Activated CD8-positive, alpha-beta memory T cell treated with anti-CD3 and anti-CD28 coated beads, Interleukin-2, amount 10 ng/mL, durations not matched to agents 7 days and 5 days (primary cell): ENCODE results near the gene SPX. TPM values are rescaled to one million over a fixed set of nuclear protein-coding genes. Genes with fewer than 3 reads are reported as not detected.

Experiments used
- ATAC-seq: fragments of 150-1000 bp; cut with Tn5 transposase; one replicate; pipeline ENCODE4 v1.10.0; 2021; ENCODE audit warnings: moderate library complexity
- CTCF ChIA-PET: fragments of 350-600 bp; sonication (Branson Sonifier 250); formaldehyde crosslinking; loops from one replicate; lab custom pipeline; 2021; ENCODE audit warnings: antibody characterized with exemption; lab: Charles Lee
- DNase-seq: peaks from one replicate; pipeline ENCODE4 v3.0.0-alpha.2; 2020
- H3K27ac Mint-ChIP-seq: one replicate; pipeline ENCODE4 v1.8.0; 2021; ENCODE audit warnings: mild to moderate bottlenecking, mixed read lengths
- H3K27me3 Mint-ChIP-seq: one replicate; pipeline ENCODE4 v1.8.0; 2021; ENCODE audit warnings: mixed read lengths
- H3K36me3 Mint-ChIP-seq: one replicate; pipeline ENCODE4 v1.8.0; 2021; ENCODE audit warnings: mild to moderate bottlenecking, mixed read lengths
- H3K4me1 Mint-ChIP-seq: one replicate; pipeline ENCODE4 v1.8.0; 2021; ENCODE audit warnings: mixed read lengths
- H3K4me3 Mint-ChIP-seq: one replicate; pipeline ENCODE4 v1.8.0; 2021; ENCODE audit warnings: mild to moderate bottlenecking, moderate library complexity, mixed read lengths
- H3K9me3 Mint-ChIP-seq: one replicate; pipeline ENCODE4 v1.8.0; 2022; ENCODE audit warnings: low read depth, mixed read lengths
- total RNA-seq, 2 experiments: library from RNA; stranded (reverse); gene quantifications; one replicate each; pipeline ENCODE4 v1.2.3, GENCODE V29; 2021

Gene SPX, protein sequence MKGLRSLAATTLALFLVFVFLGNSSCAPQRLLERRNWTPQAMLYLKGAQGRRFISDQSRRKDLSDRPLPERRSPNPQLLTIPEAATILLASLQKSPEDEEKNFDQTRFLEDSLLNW
- under 1 TPM; 0.40 to 0.64 TPM for total RNA-seq

DNA sequence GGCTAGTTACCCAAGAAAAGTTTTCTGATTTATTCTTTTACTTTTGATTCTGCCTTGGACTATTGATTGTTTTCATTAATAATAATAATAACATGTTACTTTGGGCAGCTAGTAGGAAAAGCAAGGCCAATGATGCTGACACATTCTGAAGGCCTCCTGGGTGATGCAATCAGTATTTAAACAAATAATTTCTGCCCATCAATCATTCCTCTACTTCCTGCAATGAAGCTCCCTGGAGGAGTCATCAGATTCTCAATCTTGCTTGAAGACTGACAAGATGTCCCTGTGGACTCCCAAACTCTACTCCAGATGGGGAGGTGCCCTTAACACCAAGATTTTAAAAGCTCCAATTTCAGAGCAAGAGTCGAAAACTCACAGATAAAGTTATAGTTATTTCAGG, at the start of gene SPX:
Gene SPX (plus strand): TSS at position 244 of the 400 bp plus-strand sequence. CDS start 177 bp downstream, outside the sequence.
- DNase-seq: no peak
- peaks cover 39% of the 10 kb centered on the region for H3K27me3 Mint-ChIP-seq
- ATAC-seq: no peak
- peaks cover 9% of the 10 kb centered on the region for H3K9me3 Mint-ChIP-seq
- H3K36me3 Mint-ChIP-seq: peaks cover 3% of the 10 kb centered on the region
- H3K4me1 Mint-ChIP-seq: peaks cover 8% of the 10 kb centered on the region
- peak within 1 kb of the TSS; percentile 62 for H3K4me3 Mint-ChIP-seq
- H3K27ac Mint-ChIP-seq: no peak within 1 kb of the TSS
- CTCF ChIA-PET: interaction anchor here (1.2 to 2.0 kb wide), 3 partner anchors 10 to 154 kb away, joined by 3 to 5 read pairs (median 4); no protein-coding TSS in a partner anchor

DNA sequence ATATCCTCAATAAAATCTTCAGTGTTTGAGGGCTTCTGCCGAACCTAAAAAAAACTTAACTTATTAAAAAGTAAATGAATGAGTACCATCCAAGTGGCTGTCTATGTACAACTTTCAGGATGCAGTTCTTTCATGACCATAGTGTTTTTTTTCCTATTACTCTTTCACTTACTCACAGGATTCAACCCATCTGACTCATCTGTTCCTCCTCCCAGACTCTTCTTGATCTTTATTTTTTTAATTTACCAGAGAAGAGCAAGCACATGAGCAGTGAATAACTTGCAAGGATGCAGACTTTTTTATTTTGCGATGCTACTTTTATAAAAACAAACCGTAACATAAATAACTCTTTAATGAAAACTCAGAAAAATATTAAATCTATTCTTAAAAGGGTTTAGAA, 49.1 kb upstream of the SPX start:
- H3K9me3 Mint-ChIP-seq: no peaks in the 10 kb centered on the region
- ATAC-seq (peak; percentile 30), DNase-seq (no peak)
- peaks cover 32% of the 10 kb centered on the region for H3K36me3 Mint-ChIP-seq
- CTCF ChIA-PET: no interaction called here
- no peaks in the 10 kb centered on the region for H3K27me3 Mint-ChIP-seq
- H3K4me3 Mint-ChIP-seq: no peak overlapping the region
- peaks cover 4% of the 10 kb centered on the region for H3K4me1 Mint-ChIP-seq
- no peak overlapping the region for H3K27ac Mint-ChIP-seq

DNA sequence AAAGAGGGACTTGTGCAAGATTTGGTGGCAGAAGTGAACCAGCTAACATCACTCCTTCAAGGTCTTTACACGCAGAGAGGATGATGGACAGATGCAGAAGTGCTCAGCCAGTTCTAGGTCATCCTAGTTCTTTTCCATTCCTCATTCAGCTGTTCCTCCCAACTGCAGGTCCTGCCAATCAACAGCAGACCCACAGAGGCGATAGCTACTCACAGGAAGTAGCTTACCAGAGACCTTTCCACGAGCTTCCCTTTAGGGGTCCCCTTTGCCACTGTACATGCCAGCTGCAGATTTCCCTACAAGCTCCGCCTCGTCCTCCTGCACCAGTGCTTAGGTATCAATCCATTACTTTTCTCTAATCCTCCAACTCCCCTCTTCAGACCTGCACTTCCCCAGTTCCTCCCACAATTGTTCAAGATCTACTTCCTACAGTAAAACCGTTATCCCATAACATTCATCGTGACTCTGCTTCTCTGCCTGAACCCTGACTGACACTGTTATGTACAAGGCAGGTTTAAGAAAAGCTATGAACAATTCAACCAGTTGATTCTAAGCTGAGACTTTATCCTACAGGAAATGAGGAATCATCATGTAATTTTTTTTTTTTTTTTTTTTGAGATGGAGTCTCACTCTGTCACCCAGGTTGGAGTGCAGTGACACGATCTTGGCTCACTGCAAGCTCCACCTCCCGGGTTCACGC, 47.2 kb upstream of the SPX start:
- H3K4me1 Mint-ChIP-seq: peaks cover 1% of the 10 kb centered on the region
- H3K9me3 Mint-ChIP-seq: no peaks in the 10 kb centered on the region
- H3K4me3 Mint-ChIP-seq: no peak overlapping the region
- ATAC-seq (no peak), DNase-seq (no peak)
- no peaks in the 10 kb centered on the region for H3K27me3 Mint-ChIP-seq
- no peak overlapping the region for H3K27ac Mint-ChIP-seq
- CTCF ChIA-PET: no interaction called here
- peaks cover 19% of the 10 kb centered on the region for H3K36me3 Mint-ChIP-seq

DNA sequence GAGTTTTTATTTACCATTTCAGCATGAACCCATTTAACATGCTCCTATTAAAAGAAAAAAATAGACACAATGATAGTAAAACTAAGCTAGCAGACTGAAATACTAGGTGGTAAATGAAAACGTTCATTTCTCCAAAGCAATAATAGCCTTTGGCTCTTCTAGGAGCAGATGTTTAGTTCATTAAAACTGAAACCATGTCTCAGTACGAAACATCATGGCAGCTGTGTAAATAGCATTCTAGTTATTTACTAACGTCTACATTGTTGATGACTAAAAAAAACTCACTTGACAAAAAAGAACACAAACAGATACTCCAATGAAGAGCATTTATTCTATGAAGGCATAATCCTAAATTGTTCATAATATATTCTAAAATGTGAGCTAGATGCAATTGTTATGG, 42.6 kb upstream of the SPX start:
- H3K4me3 Mint-ChIP-seq: no peak overlapping the region
- H3K4me1 Mint-ChIP-seq: peaks cover 1% of the 10 kb centered on the region
- H3K27ac Mint-ChIP-seq: no peak overlapping the region
- peaks cover 18% of the 10 kb centered on the region for H3K36me3 Mint-ChIP-seq
- H3K27me3 Mint-ChIP-seq: no peaks in the 10 kb centered on the region
- H3K9me3 Mint-ChIP-seq: no peaks in the 10 kb centered on the region
- ATAC-seq (no peak), DNase-seq (no peak)
- CTCF ChIA-PET: interaction anchor here (0.8 kb wide), 1 partner anchor 16 kb away, joined by 3 read pairs; no protein-coding TSS in a partner anchor

DNA sequence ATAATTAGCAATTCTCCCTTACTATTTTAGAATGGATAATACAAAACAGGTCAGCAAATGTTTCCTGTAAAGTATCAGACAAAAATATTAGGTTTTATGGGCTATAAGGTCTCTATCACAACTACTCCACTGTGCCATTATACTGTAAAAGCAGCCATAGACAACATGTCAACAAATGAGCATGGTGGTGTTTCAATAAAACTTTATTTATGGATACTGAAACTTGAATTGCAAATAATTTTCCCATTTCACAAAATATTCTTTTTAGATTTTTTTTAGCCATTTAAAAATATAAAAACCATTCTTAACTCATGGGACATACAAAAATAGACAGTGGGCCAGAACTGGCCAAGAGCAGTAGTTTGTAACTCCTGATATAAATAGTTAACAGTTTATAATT, 40.1 kb upstream of the SPX start:
- ATAC-seq: no peak
- CTCF ChIA-PET: no interaction called here
- Mint-ChIP-seq H3K9me3 (no peaks in the 10 kb centered on the region), H3K4me3 (no peak overlapping the region), H3K27me3 (no peaks in the 10 kb centered on the region), H3K36me3 (peaks cover 35% of the 10 kb centered on the region), H3K27ac (no peak overlapping the region), H3K4me1 (peaks cover 1% of the 10 kb centered on the region)
- no peak for DNase-seq

DNA sequence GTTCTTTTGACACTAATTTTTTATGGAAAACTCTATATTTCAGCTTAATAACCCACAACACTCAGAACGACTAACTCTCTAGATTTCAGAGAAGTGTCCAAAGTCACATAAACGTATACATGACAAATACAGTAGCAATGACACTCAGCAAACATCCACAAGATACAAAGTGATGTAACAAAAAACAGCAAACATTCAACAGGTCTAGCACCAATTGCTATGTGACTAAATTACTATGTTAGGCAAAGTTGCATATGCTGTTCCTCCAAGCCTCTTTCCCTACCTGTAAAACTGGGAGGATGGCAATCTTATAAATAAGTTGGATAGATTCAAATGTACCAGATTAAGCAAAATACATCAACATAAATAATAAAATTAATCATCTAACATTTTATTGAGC, 26.3 kb upstream of the SPX start:
- Mint-ChIP-seq H3K36me3 (peaks cover 43% of the 10 kb centered on the region), H3K27me3 (no peaks in the 10 kb centered on the region), H3K27ac (no peak overlapping the region), H3K9me3 (no peaks in the 10 kb centered on the region), H3K4me3 (no peak overlapping the region), H3K4me1 (peaks cover 41% of the 10 kb centered on the region)
- DNase-seq (no peak), ATAC-seq (no peak)
- CTCF ChIA-PET: interaction anchor here (1.3 kb wide), 1 partner anchor 16 kb away, joined by 3 read pairs; no protein-coding TSS in a partner anchor

DNA sequence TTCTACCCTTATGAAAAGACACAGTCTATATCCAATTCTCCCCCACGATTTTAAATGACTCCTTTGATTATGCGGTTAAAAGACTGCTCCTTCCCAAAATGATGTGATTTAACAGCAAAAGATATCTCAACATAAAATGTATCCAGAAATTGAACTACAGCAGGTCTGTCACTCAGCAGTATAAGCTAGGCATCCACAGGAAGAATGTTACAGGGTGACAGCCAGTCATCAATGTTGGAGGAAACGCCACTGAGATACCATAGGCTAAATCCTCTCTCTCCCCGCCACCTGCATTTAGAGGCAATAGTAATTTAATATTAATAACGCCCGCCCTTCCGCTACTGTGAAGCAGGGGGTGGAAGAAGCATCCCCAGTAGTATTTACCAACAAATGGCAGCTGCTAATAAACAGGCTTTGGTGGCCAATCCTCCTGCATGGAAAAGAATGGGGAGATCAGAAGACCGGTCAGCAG, 25.3 kb upstream of the SPX start:
- Mint-ChIP-seq H3K4me1 (peaks cover 47% of the 10 kb centered on the region), H3K4me3 (no peak overlapping the region), H3K36me3 (peaks cover 35% of the 10 kb centered on the region), H3K27ac (no peak overlapping the region), H3K27me3 (no peaks in the 10 kb centered on the region), H3K9me3 (no peaks in the 10 kb centered on the region)
- DNase-seq: no peak
- peak; percentile 2 for ATAC-seq
- CTCF ChIA-PET: interaction anchor here (1.2 to 1.5 kb wide), 5 partner anchors 8 to 179 kb away, joined by 3 to 8 read pairs (median 4); partner anchors contain the start of gene LDHB

DNA sequence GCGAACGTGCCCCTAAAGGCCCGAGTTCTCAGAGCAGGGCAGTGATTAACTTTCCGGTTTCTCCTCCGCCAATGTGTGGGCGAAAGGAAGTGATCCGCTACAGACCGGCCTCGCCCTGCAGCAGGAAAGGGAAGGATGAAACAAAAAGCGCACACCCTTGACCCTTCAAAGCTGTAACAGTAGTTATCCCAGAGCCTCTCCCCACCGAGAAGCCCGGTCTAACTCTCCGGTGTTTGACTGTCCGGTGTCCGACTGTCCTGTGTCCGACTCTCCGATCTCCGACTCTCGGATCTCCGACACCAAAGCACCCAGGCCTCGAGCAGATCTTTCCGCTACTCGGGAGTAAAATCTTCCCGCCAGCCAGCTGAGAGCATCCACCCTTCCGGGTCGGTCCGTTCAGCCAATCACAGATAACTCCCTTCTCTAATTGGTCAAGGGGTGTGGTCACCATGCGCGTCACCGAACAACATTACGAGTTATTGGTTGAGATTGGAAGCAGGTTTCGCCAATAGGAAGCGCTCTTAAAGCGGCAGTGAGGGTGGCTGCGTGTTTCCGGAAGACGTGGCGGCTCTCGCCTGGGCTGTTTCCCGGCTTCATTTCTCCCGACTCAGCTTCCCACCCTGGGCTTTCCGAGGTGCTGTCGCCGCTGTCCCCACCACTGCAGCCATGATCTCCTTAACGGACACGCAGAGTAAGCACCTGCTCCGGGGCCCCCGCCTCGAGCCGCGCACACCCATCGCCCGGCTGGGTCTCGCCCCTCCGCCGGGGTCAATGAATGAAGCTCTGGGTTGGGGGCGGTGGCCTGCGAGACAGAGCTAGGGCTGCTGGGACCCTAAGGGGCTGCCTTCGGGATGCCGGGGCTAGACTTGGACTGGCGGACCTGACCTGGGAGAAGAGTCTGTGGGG, 24.6 kb upstream of the SPX start, which contains the start of the genes GOLT1B and RECQL:
Gene GOLT1B (plus strand): TSS at position 532 of the 906 bp plus-strand sequence. CDS start 135 bp downstream, at position 667.
Gene RECQL (minus strand): TSS at position 378 of the 906 bp plus-strand sequence. CDS start 2,065 bp downstream, outside the sequence.
- Mint-ChIP-seq H3K36me3 (peaks cover 32% of the 10 kb centered on the region), H3K27ac (no peak within 1 kb of the TSS), H3K4me3 (no peak within 1 kb of the TSS), H3K27me3 (no peaks in the 10 kb centered on the region), H3K4me1 (peaks cover 48% of the 10 kb centered on the region), H3K9me3 (no peaks in the 10 kb centered on the region)
- CTCF ChIA-PET: interaction anchor here (0.6 to 1.5 kb wide), 7 partner anchors 9 to 179 kb away, joined by 3 to 8 read pairs (median 4); partner anchors contain the start of genes LDHB and PYROXD1
- peak; percentile 93 for ATAC-seq
- peak; percentile 96 for DNase-seq

DNA sequence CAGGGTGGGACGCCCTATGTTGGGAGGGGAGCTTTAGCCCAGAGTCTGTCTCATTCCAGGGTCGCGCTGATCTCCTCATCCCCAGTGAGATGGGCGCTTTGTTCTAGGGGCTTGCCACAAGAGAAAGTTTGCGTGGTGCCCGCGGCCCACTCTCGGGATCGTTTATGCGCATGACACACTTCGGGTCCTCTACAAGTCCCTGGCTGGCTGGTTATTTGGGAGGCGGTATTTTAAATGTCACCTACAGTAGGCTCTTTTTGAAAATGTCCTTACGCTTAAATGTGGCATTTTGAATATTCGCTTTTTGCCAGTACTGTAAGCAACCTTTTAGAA, 24.0 kb upstream of the SPX start:
- Mint-ChIP-seq H3K27ac (no peak overlapping the region), H3K27me3 (no peaks in the 10 kb centered on the region), H3K4me3 (no peak overlapping the region), H3K9me3 (no peaks in the 10 kb centered on the region), H3K36me3 (peaks cover 27% of the 10 kb centered on the region), H3K4me1 (peaks cover 48% of the 10 kb centered on the region)
- DNase-seq (peak; percentile 58), ATAC-seq (peak; percentile 4)
- CTCF ChIA-PET: interaction anchor here (0.7 to 1.4 kb wide), 3 partner anchors 9 to 178 kb away, joined by 3 to 8 read pairs (median 4); partner anchors contain the start of gene LDHB

DNA sequence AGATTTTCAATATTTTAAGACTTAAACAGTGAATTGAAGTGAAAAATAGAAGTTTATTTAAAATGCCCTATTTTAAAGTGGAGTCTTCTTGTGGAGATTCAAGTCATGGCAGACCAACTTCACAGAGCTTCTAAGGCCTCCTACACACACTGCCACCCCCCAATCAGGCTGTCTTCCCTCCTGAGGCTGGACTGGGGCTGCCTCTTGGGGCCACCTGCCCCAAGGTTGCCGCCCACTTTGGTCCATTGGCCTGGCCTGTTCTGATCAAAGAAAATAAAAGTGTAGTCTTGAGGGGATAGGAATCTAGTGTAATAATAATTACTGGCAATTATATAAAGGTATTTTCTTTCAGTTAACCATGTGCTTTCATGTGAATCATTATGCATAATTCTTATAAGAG, 23.2 kb upstream of the SPX start:
- CTCF ChIA-PET: no interaction called here
- ATAC-seq (no peak), DNase-seq (no peak)
- H3K36me3 Mint-ChIP-seq: peaks cover 24% of the 10 kb centered on the region
- no peak overlapping the region for H3K4me3 Mint-ChIP-seq
- no peak overlapping the region for H3K27ac Mint-ChIP-seq
- H3K9me3 Mint-ChIP-seq: no peaks in the 10 kb centered on the region
- H3K4me1 Mint-ChIP-seq: peaks cover 43% of the 10 kb centered on the region
- no peaks in the 10 kb centered on the region for H3K27me3 Mint-ChIP-seq

DNA sequence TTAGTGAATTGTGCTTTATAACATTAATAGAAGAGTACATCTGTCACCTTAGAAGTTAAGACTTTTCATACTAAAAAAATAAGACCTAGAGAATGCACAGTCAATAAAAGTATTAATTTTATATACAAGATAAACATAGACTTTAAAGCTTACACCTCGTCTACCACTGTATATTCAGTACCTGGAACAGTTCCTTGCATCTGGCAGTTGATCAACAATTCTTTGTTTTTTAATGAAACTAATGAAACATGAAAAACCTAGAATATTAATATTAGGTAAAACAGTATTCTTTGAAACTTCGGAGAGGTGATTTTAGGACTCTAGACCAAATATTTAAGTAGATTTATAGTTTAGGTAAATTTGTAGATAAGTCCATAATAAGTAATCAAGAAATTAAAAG, 20.2 kb upstream of the SPX start:
- H3K36me3 Mint-ChIP-seq: peaks cover 32% of the 10 kb centered on the region
- CTCF ChIA-PET: no interaction called here
- no peak overlapping the region for H3K4me3 Mint-ChIP-seq
- no peaks in the 10 kb centered on the region for H3K9me3 Mint-ChIP-seq
- ATAC-seq (no peak), DNase-seq (no peak)
- no peak overlapping the region for H3K27ac Mint-ChIP-seq
- H3K4me1 Mint-ChIP-seq: peaks cover 48% of the 10 kb centered on the region
- H3K27me3 Mint-ChIP-seq: no peaks in the 10 kb centered on the region

DNA sequence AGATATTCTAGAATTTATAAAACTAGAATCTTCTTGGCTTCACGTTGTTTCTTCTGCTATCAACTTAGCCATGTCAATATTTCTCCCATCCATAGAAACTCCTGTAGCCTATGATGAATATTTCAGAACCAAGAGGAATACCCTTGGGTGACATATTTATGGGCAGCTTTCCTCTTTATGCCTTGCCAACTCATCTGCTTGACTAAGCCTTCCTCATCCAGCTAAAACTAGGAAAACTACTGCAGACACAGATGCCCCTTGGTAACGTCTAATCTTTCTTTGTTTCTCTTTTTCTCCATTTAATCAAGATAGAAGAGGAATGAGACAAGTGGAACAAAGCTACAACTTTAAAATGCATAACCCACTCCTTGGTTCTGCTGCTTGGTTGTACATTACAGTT, 18.2 kb upstream of the SPX start:
- no peaks in the 10 kb centered on the region for H3K9me3 Mint-ChIP-seq
- no peaks in the 10 kb centered on the region for H3K27me3 Mint-ChIP-seq
- ATAC-seq (no peak), DNase-seq (no peak)
- peak overlapping the region; percentile 10 for H3K27ac Mint-ChIP-seq
- H3K36me3 Mint-ChIP-seq: peaks cover 40% of the 10 kb centered on the region
- CTCF ChIA-PET: interaction anchor here (1.0 kb wide), 1 partner anchor 136 kb away, joined by 3 read pairs; no protein-coding TSS in a partner anchor
- no peak overlapping the region for H3K4me3 Mint-ChIP-seq
- peaks cover 46% of the 10 kb centered on the region for H3K4me1 Mint-ChIP-seq

DNA sequence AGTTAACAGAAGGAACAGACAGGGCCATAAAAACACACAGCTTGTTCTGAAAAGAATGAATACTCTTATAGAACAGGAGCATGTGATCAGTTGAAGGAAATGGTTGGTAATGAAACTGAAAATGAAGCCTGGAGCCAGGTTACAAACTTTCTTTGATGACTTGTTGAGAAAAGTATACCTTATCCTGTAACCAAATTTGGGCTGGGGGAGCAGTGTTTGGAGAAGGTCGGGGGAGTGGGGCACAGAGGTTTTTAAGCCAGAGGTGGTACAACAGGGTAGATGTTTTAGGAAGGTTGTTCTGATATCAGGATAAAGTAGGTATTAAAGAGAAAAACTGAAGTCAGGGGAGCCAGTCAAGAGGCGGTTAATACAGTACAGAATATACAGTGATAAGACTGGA, 16.3 kb upstream of the SPX start:
- Mint-ChIP-seq H3K9me3 (no peaks in the 10 kb centered on the region), H3K4me1 (peaks cover 31% of the 10 kb centered on the region), H3K27ac (peak overlapping the region; percentile 98), H3K27me3 (no peaks in the 10 kb centered on the region), H3K4me3 (peak overlapping the region; percentile 70), H3K36me3 (peaks cover 49% of the 10 kb centered on the region)
- DNase-seq: peak; percentile 42
- CTCF ChIA-PET: interaction anchor here (0.6 to 1.2 kb wide), 2 partner anchors 18 to 66 kb away, joined by 3 to 5 read pairs; no protein-coding TSS in a partner anchor
- peak; percentile 95 for ATAC-seq
